GM18858 (cell line): ENCODE data around the gene MT3.
A peak's percentile ranks its signal among the peaks of the same experiment; 100 is the strongest.

Source experiments
- ATAC-seq: cut with Tn5 transposase; IDR thresholded peaks from one replicate; pipeline ENCODE4 v1.9.1; 2021; ENCODE audit not compliant: unreplicated experiment

MT3 gene

DNA sequence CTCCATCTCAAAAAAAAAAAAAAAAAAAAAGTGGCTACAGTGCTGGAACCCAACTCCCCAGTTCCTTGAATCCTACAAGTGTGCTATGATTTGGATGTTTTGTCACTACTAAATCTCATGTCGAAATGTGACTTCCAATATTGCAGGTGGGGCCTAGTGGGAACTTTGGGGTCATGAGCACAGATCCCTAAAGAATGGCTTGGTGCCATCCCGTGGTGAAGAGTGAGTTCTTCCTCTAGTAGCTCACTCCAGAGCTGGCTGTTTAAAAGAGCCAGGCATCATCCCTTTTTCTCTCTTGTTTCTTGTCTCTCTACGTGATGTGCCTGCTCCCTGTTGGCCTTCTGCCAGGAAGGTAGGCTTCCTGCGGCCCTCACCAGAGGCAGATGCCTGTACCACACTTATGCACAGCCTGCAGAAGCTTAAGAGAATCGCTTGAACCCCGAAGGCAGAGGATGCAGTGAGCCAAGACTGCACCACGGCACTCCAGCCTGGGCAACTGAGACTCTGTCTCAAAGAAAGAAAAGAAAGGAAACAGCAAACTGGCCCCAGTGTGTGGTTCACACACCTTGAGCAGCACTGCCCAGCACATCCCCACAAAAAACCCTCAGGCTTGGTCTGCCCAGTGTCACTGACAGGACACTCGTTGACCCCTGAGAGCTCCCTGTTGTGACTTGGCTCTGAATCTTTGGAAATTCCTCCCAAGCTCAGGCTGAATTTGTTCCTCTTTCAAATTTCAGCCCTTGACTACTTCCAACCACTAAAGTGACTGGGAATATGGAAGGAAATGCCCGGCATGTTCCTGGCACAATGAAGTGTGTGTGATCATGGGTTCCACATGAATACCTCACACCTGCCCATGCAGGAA is 39.4 kb downstream of the MT3 start:
- ATAC-seq = no peak

DNA sequence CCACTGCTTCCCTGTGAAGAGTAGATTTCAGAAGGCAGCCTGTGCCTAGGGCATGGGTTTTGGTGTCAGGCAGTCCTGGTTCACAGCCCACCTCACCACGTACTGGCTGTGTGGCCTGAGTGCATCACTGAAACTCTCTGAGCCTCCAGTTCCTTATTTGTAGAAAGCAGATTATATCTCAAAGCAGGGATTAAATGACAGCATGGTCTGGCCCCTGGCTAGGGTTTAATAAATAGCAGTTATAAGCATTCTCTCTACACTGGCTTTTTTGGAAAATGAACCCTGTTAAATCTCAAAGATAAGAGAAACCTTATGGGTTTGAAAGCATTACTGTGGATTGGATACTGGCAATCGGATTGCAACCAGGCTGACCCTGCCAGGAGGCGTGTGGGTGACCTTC is 40.2 kb downstream of the MT3 start:
- ATAC-seq = no peak

DNA sequence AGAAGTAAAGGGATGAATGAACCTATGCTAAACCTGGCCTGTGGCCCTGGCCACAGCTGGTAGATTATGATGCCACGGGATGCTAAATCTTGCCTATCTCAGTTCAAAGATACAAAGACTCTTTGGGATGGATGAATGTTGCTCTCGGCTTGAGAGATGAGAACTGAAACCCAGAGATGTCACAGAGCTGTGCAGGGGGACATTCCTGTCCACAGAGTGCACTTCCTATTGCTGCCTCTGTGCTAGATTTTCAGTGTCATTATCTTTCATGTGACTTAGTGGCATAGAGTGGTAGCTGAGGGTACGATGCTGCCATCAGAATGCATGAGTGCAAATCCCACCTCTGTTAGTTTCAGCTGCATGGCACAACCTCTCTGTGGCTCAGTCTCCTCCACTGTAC is 40.8 kb downstream of the MT3 start:
- ATAC-seq = peak; percentile 91

DNA sequence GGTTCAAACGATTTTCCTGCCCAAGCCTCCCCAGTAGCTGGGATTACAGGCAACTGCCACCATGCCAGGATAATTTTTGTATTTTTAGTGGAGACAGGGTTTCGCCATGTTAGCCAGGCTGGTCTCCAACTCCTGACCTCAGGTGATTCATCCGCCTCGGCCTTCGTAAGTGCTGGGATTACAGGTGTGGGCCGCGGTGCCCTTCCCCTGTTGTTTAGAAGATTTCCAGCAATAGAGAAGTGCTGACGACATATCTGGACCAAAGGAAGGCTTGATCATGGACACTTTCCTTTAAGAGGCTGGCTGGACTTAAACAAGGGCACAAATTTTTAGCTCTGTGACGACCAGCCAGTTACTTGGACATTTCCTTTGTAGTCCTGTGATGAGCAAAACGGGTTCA is 41.9 kb downstream of the MT3 start:
- no peak for ATAC-seq

DNA sequence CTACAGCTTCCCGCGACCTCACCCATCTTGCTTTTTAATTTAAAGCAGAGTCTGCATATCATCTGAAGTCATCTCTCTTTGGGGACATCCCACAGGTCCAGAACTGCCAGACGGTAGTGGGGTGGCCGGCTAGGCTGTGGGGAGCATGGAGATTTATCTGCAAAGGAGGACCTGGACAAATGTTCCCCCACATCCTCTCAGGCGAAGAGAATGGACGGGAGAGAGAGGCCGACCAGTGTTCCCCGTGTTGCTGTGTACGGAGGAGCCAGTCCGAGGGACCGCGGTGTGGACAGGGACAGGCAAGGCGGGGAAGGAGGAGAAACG is 42.5 kb downstream of the MT3 start:
- ATAC-seq = no peak

DNA sequence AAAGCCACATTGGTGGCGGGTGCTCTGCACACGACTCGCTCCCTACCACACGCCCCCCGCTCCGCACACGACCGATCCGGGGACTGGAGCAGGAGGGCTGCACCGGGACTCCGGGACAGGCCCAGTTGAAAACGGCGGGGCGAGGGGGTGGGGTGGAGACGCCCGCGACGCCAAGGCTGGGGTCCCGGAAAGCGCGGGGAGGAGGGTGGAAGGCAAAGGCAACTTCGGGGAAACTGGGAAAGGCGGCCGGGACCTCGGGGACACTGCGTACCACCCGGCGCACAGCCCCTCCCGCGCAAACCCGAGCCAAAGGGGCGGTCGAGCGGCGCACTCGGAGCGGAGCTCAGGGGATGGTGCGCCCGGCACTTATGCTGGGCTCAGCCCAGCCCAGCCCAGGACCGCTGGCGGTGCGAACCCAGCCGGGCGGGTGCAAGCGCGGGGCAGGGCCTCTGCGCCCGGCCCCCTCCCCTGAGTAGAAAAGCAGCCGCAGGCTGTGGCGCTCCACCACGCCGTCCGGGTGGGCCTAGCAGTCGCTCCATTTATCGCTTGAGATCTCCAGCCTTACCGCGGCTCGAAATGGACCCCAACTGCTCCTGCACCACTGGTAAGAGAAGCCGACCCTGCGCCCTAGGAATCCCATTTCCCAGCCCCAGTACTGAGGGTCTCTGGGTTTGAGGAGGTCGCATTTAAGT is 43.0 kb downstream of the MT3 start, which contains the start of gene MT1M:
Gene MT1M, plus strand, starts transcription at position 504 of the 692 bp plus-strand sequence. Its CDS starts 73 bp downstream, at position 577.
- no peak for ATAC-seq

DNA sequence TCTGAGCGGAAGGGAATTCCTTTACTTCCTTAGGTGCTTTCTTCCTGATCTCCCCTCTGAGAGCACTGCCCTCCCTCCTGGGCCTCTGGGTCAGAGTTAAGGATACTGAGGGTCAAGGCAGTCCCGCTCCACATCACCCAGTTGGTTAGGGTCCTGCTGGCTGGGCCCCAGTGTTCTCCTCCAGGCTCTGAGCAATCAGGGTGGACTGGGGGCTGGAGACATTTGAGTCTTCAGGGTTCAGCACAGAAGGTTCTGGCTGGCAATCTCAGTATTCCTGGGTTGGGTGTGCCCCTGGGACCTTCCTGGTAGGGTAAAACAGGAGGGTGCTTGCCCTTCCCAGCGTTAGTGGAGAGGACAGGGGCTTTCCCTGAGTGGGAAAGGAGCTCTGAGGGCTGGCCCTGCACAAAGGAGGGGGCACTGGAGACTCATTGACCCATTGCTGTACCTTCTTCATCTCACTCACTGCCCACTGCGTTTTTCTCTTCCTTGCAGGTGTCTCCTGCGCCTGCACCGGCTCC is 43.6 kb downstream of the MT3 start:
- ATAC-seq = no peak

DNA sequence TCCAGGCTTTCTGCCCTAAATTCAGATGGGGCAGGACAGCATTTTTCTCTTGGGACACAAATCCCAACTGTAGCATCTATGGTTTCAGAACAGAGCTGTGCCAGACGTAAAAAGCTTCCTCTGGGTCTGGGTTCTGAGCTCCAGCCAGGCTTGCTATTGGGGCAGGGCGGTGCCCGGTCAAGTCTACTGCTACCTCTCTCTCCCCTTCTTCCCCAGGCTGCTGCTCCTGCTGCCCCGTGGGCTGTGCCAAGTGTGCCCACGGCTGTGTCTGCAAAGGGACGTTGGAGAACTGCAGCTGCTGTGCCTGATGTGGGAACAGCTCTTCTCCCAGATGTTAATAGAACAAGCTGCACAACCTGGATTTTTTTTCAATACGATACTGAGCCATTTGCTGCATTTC is 44.2 kb downstream of the MT3 start:
- ATAC-seq = no peak

DNA sequence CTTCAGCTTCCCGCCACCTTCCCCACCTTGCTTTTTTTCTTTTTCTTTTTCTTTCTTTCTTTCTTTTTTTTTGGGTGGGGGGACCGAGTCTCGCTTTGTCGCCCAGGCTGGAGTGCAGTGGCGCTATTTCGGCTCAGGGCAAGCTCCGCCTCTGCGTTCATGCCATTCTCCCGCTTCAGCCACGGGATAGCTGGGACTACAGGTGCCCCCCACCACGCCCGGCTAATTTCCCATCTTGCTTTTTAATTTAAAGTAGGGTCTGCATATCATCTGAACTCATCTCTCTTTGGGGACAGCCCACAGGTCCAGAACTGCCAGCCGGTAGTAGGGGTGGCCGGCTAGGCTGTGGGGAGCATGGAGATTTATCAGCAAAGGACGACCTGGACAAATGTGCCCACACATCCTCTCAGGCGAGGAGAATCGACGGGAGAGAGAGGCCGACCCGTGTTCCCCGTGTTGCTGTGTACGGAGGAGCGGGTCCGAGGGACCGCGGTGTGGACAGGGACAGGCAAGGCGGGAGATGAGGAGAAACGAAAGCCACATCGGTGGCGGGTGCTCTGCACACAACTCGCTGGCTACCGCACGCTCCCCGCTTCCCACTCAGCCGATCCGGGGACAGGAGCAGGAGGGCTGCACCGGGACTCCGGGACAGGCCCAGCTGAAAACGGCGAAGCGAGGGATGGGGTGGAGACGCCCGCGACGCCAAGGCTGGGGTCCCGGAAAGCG is 45.5 kb downstream of the MT3 start:
- ATAC-seq = no peak

DNA sequence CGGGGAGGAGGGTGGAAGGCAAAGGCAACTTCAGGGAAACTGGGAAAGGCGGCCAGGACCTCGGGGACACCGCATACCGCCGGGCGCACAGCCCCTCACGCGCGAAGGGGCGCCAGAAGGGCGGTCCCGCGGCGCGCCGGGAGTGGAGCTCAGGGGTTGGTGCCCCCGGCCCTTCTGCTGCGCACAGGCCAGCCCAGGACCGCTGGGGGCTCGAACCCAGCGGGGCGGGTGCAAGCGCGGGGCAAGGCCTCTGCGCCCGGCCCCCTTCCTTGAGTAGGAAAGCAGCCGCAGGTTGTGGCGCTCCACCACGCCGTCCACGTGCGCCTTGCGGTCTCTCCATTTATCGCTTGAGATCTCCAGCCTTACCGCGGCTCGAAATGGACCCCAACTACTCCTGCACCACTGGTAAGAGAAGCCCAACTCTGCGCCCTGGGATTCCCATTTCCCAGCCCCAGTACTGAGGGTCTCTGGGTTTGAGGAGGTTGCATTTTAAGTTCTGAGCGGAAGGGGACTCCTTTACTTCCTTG is 46.2 kb downstream of the MT3 start:
- no peak for ATAC-seq

DNA sequence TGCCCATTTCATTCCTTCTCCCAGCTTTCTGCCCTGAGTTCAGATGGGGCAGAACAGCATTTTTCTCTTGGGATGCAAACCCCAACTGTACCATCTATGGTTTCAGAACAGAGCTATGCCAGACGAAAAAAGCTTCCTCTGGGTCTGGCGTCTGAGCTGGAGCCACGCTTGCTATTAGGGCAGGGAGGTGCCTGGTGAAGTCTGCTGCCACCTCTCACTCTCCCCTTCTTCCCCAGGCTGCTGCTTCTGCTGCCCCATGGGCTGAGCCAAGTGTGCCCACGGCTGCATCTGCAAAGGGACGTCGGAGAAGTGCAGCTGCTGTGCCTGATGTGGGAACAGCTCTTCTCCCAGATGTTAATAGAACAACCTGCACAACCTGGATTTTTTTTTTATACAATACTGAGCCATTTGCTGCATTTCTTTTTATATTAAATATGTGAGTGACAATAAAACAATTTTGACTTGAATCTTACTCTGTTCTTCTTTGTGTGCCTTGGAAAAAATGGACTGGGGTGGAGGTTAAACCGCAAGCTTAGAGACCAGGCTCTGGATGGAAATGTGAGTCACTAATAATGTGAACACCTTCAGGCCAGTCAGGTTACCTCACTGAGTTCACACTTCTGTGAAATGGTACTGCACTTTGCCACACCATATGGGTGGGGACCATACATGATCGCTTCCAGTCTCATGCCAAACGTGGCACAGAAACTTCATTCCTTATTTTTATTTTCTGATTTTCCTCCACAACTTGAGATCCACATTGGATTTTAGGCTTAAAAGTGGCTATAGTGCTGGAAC is 47.5 kb downstream of the MT3 start:
- ATAC-seq = no peak

DNA sequence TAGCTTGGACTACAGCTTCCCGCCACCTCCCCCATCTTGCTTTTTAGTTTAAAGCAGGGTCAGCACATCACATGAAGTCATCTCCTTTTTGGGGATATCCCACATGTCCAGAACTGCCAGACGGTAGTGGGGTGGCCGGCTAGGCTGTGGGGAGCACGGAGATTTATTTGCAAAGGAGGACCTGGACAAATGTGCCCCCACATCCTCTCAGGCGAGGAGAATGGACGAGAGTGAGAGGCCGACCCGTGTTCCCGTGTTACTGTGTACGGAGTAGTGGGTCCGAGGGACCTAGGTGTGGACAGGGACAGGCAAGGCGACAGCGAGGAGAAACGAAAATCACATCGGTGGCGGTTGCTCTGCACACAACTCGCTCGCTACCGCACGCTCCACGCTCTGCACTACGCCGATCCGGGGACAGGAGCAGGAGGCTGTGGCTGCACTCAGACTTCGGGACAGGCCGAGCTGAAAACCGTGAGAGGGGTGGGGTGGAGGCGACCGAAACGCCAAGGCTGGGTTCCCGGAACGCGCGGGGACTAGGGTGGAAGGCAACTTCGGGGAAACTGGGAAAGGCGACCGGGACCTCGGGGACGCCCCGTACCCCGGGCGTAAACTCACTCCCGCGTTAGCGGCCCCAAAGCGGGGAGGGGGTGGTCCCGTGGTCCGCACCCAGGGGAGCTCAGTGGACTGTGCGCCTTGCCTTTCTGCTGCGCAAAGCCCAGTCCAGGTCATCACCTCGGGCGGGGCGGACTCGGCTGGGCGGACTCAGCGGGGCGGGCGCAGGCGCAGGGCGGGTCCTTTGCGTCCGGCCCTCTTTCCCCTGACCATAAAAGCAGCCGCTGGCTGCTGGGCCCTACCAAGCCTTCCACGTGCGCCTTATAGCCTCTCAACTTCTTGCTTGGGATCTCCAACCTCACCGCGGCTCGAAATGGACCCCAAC is 48.8 kb downstream of the MT3 start, which contains the start of gene MT1A:
Gene MT1A, plus strand, starts transcription at position 853 of the 937 bp plus-strand sequence. Its CDS starts 73 bp downstream, at position 926.
- ATAC-seq = no peak

DNA sequence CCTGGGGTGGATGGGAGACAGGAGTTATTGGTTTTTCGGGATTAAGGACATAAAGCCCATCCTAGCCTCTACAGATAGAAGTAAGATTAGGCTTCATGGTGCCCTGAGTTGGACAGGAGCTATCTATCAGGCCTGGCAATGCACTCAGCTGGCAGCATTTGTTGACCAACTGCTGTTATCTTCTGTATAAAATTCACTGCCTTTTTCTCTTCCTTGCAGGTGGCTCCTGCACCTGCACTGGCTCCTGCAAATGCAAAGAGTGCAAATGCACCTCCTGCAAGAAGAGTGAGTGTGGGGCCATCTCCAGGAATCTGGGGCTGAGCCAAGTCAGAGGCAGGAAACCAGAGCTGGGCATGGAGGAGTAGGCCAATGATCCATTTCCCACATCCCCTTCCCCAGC is 49.7 kb downstream of the MT3 start:
- no peak for ATAC-seq

DNA sequence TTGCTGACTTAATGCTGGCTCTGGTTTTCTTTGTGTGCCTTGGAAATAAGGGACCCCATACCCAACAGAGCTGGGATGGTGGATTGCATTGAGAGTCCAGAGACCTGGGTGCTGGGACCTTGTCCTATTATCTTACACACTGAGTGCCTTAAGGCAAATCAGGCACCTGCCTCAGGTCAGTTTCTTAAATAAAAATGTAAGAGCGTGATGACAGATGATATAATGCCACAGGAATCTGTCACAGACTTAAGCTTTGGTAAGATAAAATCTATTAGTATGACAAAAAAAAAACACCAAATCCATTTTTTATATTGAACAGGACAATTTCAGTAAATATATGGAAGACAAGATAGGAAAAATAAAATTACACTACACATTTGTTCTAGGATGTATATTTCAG is 50.7 kb downstream of the MT3 start:
- ATAC-seq = no peak
